ENCODE results near the gene PRM1. TPM values are rescaled to one million over a fixed set of nuclear protein-coding genes. Genes with fewer than 3 reads are reported as not detected.

Gene PRM1
- total and polyA plus RNA-seq, 2 of the 13 experiments (the other 11 are each of a cell fraction or from before 2014, with no cell fraction given), result not detected

DNA sequence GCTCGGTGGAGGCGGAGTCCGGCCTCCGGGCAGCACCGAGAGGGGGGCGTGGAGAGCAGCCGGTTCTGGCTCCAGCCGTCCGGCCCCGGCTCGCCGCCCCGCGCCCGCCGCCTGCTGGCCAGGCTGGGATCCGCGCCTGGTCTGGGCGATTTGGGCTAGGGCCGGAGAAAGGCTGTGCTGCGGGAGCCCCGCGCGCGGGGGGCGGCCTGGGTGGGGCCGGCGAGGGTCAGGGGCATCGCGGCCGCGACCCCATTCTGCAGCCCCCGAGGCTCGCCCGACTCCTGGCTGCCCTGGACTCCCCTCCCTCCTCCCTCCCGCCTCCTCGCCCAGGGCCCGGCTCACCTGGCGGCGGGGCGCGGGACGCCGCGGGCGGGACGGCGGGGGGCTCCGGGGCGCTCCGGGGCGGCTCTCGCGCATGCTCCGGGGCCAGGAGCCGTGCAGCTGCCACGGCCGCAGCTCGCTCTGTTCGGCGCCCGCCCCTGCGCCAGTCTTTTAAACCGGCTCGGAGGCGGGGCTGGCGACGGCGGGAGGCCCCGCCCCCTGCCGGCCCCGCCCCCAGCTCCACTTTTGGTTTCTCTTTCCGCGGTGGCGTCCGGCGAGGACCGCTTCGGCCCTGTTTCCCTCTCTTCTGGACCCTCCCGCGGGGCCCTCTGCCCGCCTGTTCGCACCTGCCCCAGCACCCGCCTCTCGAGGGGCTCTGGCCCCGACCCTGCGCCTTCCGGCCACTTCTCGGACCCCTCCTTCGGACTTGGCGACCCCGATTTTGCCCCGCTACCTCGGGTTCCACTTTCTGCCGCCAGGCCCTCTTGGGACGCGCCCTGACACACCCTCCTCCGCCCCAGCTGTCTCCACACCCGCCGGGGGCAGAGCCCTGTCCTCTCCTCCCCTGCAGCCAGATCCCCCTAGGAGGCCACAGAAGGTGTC, 25.1 kb downstream of the PRM1 start, which contains the start of gene SOCS1 (continued):
- TF ChIP-seq, protein P1, sequence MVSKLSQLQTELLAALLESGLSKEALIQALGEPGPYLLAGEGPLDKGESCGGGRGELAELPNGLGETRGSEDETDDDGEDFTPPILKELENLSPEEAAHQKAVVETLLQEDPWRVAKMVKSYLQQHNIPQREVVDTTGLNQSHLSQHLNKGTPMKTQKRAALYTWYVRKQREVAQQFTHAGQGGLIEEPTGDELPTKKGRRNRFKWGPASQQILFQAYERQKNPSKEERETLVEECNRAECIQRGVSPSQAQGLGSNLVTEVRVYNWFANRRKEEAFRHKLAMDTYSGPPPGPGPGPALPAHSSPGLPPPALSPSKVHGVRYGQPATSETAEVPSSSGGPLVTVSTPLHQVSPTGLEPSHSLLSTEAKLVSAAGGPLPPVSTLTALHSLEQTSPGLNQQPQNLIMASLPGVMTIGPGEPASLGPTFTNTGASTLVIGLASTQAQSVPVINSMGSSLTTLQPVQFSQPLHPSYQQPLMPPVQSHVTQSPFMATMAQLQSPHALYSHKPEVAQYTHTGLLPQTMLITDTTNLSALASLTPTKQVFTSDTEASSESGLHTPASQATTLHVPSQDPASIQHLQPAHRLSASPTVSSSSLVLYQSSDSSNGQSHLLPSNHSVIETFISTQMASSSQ (IDR thresholded peaks at IDR 0.05; ENCODE audit: low read depth), result no peak
- TF ChIP-seq, protein P1 (CRISPR knock-in tag; IDR thresholded peaks at IDR 0.05; ENCODE audit: borderline replicate concordance), result peak; percentile 36
- TF ChIP-seq EHMT2 (IDR thresholded peaks at IDR 0.05; ENCODE audit: borderline replicate concordance, low read depth, low read length) (no peak), NR2C2 (CRISPR knock-in tag; IDR thresholded peaks at IDR 0.05; ENCODE audit: borderline replicate concordance) (peak; percentile 23; the same call in 1 of the 2 replicates), PAF1 (CRISPR knock-in tag; IDR thresholded peaks at IDR 0.05) (no peak), NCOA2 (CRISPR knock-in tag; IDR thresholded peaks at IDR 0.05) (no peak; the same call in 1 of the 2 replicates), TBX2 (CRISPR knock-in tag; IDR thresholded peaks at IDR 0.05; ENCODE audit: borderline replicate concordance) (peak; percentile 70), BORCS8-MEF2B (CRISPR knock-in tag; IDR thresholded peaks at IDR 0.05) (peak; percentile 20; the same call in 1 of the 2 replicates), FOXA3 (CRISPR knock-in tag; IDR thresholded peaks at IDR 0.05) (0 out of 2 replicates have a peak, but pooled peaks have one; percentile 7), SSRP1 (CRISPR knock-in tag; IDR thresholded peaks at IDR 0.05) (no peak), ZNF572 (CRISPR knock-in tag; IDR thresholded peaks at IDR 0.05) (0 out of 2 replicates have a peak, but pooled peaks have one; percentile 63), ZNF672 (CRISPR knock-in tag; IDR thresholded peaks at IDR 0.05) (no peak), RFX3 (CRISPR knock-in tag; IDR thresholded peaks at IDR 0.05) (no peak), CC2D1A (CRISPR knock-in tag; IDR thresholded peaks at IDR 0.05) (no peak), ZNF138 (CRISPR knock-in tag; IDR thresholded peaks at IDR 0.05; ENCODE audit: low read depth) (no peak; the same call in 1 of the 2 replicates), GPN1 (CRISPR knock-in tag; IDR thresholded peaks at IDR 0.05; ENCODE audit: borderline replicate concordance) (peak; percentile 29; the same call in 1 of the 2 replicates), EED (CRISPR knock-in tag; IDR thresholded peaks at IDR 0.05) (peak; percentile 95), ZNF75D (CRISPR knock-in tag; IDR thresholded peaks at IDR 0.05; ENCODE audit: borderline replicate concordance) (no peak)
- TF ChIP-seq, protein P2, sequence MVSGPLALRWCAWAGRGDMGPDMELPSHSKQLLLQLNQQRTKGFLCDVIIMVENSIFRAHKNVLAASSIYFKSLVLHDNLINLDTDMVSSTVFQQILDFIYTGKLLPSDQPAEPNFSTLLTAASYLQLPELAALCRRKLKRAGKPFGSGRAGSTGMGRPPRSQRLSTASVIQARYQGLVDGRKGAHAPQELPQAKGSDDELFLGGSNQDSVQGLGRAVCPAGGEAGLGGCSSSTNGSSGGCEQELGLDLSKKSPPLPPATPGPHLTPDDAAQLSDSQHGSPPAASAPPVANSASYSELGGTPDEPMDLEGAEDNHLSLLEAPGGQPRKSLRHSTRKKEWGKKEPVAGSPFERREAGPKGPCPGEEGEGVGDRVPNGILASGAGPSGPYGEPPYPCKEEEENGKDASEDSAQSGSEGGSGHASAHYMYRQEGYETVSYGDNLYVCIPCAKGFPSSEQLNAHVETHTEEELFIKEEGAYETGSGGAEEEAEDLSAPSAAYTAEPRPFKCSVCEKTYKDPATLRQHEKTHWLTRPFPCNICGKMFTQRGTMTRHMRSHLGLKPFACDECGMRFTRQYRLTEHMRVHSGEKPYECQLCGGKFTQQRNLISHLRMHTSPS (CRISPR knock-in tag; IDR thresholded peaks at IDR 0.05; ENCODE audit: low read depth), result no peak
- TF ChIP-seq, protein P3, sequence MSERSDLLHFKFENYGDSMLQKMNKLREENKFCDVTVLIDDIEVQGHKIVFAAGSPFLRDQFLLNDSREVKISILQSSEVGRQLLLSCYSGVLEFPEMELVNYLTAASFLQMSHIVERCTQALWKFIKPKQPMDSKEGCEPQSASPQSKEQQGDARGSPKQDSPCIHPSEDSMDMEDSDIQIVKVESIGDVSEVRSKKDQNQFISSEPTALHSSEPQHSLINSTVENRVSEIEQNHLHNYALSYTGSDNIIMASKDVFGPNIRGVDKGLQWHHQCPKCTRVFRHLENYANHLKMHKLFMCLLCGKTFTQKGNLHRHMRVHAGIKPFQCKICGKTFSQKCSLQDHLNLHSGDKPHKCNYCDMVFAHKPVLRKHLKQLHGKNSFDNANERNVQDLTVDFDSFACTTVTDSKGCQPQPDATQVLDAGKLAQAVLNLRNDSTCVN (CRISPR knock-in tag; IDR thresholded peaks at IDR 0.05; ENCODE audit: borderline replicate concordance), result no peak; the same call in 1 of the 2 replicates
- TF ChIP-seq, protein P4, sequence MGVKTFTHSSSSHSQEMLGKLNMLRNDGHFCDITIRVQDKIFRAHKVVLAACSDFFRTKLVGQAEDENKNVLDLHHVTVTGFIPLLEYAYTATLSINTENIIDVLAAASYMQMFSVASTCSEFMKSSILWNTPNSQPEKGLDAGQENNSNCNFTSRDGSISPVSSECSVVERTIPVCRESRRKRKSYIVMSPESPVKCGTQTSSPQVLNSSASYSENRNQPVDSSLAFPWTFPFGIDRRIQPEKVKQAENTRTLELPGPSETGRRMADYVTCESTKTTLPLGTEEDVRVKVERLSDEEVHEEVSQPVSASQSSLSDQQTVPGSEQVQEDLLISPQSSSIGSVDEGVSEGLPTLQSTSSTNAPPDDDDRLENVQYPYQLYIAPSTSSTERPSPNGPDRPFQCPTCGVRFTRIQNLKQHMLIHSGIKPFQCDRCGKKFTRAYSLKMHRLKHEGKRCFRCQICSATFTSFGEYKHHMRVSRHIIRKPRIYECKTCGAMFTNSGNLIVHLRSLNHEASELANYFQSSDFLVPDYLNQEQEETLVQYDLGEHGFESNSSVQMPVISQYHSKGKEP (CRISPR knock-in tag; IDR thresholded peaks at IDR 0.05), result no peak
